WTC11 (cell line): Measurements from ENCODE around the gene ENTPD6. TPM values are rescaled to one million over a fixed set of nuclear protein-coding genes. Genes with fewer than 3 reads are reported as not detected.
A peak's percentile ranks its signal among the peaks of the same experiment; 100 is the strongest.

Experiments
- ATAC-seq: fragments of 200-7000 bp; cut with Tn5 transposase; 2 replicates; pipeline ENCODE4 v1.10.0; 2021; ENCODE audit warnings: mild to moderate bottlenecking, moderate library complexity
- CTCF ChIA-PET: fragments of 300-600 bp; sonication (Branson Sonifier 250); formaldehyde crosslinking; loops from one replicate; lab custom pipeline; 2021; ENCODE audit warnings: antibody characterized with exemption; lab: Charles Lee
- POLR2A ChIA-PET: fragments of 350-600 bp; sonication (Branson Sonifier 250); formaldehyde crosslinking; loops from one replicate; lab custom pipeline; 2021; ENCODE audit warnings: antibody characterized with exemption; lab: Charles Lee
- DNase-seq: peaks from one replicate; pipeline ENCODE4 v3.0.0; 2021; ENCODE audit warnings: low spot score
- H3K27ac Mint-ChIP-seq: 2 replicates; pipeline ENCODE4 v1.8.0; 2021; ENCODE audit warnings: mixed read lengths
- H3K27me3 Mint-ChIP-seq: 2 replicates; pipeline ENCODE4 v1.8.0; 2021; ENCODE audit warnings: low read depth, mild to moderate bottlenecking, moderate library complexity, mixed read lengths
- H3K36me3 Mint-ChIP-seq: 2 replicates; pipeline ENCODE4 v1.8.0; 2021; ENCODE audit warnings: mixed read lengths
- H3K4me1 Mint-ChIP-seq: 2 replicates; pipeline ENCODE4 v1.8.0; 2022; ENCODE audit warnings: mixed read lengths
- H3K4me3 Mint-ChIP-seq: 2 replicates; pipeline ENCODE4 v1.8.0; 2021; ENCODE audit warnings: mild to moderate bottlenecking, moderate library complexity, mixed read lengths
- H3K9me3 Mint-ChIP-seq: 2 replicates; pipeline ENCODE4 v1.8.0; 2021; ENCODE audit warnings: mixed read lengths
- ELF4 ChIP-seq: sonication (generic); formaldehyde crosslinking; IDR thresholded peaks from 2 replicates; pipeline ENCODE4 v1.8.1; 2022; ENCODE audit warnings: low read depth, mild to moderate bottlenecking, moderate library complexity, missing genetic modification reagents
- FOXP1 ChIP-seq: sonication (generic); formaldehyde crosslinking; IDR thresholded peaks from 2 replicates; pipeline ENCODE4 v1.8.0; 2022; ENCODE audit warnings: missing genetic modification reagents, mild to moderate bottlenecking, moderate library complexity, borderline replicate concordance
- GTF2I ChIP-seq: fragments of 250-450 bp; sonication (Bioruptor Pico); conservative IDR thresholded peaks from 2 replicates; pipeline ENCODE4 v1.4.0; 2021; ENCODE audit warnings: mild to moderate bottlenecking
- KAT7 ChIP-seq: sonication (generic); formaldehyde crosslinking; IDR thresholded peaks from 2 replicates; pipeline ENCODE4 v1.8.1; 2023; ENCODE audit warnings: missing genetic modification reagents, mild to moderate bottlenecking, borderline replicate concordance
- NFATC4 ChIP-seq: fragments of 250-450 bp; sonication (Bioruptor Pico); IDR thresholded peaks from 2 replicates; pipeline ENCODE4 v1.9.0; 2021; ENCODE audit warnings: mild to moderate bottlenecking
- PRRX2 ChIP-seq: fragments of 250-450 bp; sonication (Bioruptor Pico); IDR thresholded peaks from 2 replicates; pipeline ENCODE4 v1.8.0; 2021; ENCODE audit warnings: mild to moderate bottlenecking
- RORB ChIP-seq: fragments of 250-450 bp; sonication (Bioruptor Pico); IDR thresholded peaks from 2 replicates; pipeline ENCODE4 v1.9.0; 2021; ENCODE audit warnings: mild to moderate bottlenecking
- ZNF219 ChIP-seq: sonication (generic); formaldehyde crosslinking; IDR thresholded peaks from 2 replicates; pipeline ENCODE4 v1.8.0; 2023; ENCODE audit warnings: missing genetic modification reagents, mild to moderate bottlenecking, borderline replicate concordance
- total RNA-seq: library from RNA; stranded (reverse); gene quantifications from 3 replicates; pipeline ENCODE4 v1.2.3, GENCODE V29; 2021
- TF ChIP-seq, protein P1 (sequence below): sonication (generic); formaldehyde crosslinking; IDR thresholded peaks from 2 replicates; pipeline ENCODE4 v1.8.1; 2023; ENCODE audit warnings: mild to moderate bottlenecking, missing genetic modification reagents
- TF ChIP-seq, protein P2 (sequence below): fragments of 200-600 bp; IDR thresholded peaks from 2 replicates; pipeline ENCODE4 v1.8.0; 2022; ENCODE audit warnings: antibody characterized with exemption
- TF ChIP-seq, protein P3 (sequence below): fragments of 250-450 bp; sonication (Bioruptor Pico); IDR thresholded peaks from 2 replicates; pipeline ENCODE4 v2.1.2; 2022; ENCODE audit warnings: mild to moderate bottlenecking, moderate library complexity
- TF ChIP-seq, protein P4 (sequence below): sonication (generic); formaldehyde crosslinking; IDR thresholded peaks from 2 replicates; pipeline ENCODE4 v1.8.0; 2022; ENCODE audit warnings: mild to moderate bottlenecking, missing genetic modification reagents
- TF ChIP-seq, protein P5 (sequence below): sonication (generic); formaldehyde crosslinking; IDR thresholded peaks from 2 replicates; pipeline ENCODE4 v1.8.0; 2022; ENCODE audit warnings: mild to moderate bottlenecking, missing genetic modification reagents
- TF ChIP-seq, protein P6 (sequence below): sonication (generic); formaldehyde crosslinking; IDR thresholded peaks from 2 replicates; pipeline ENCODE4 v1.8.0; 2023; ENCODE audit warnings: missing genetic modification reagents

The ENTPD6 gene
- total RNA-seq, 1 experiment from 2014 or later: 56.9 TPM

DNA sequence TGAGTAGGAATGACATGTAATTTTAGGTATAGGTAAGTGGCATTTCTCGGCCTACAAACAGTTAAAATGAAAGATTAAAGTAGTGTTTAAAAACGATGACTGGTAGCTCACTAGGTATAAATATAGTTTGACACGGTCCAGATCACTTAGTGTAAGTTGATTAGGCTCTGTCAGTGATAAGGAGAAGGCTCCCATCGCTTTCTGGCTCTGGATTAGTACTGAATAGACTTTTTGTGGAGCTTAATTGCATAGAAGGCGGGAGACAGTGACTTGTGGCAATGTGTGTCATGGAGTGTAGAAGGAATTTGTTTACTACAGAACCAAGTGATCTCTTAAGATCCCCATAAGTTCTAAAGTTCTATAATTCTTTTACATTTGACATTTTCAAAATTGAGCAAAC is 59.1 kb downstream of the ENTPD6 start (continued):
- TF ChIP-seq, protein P1, sequence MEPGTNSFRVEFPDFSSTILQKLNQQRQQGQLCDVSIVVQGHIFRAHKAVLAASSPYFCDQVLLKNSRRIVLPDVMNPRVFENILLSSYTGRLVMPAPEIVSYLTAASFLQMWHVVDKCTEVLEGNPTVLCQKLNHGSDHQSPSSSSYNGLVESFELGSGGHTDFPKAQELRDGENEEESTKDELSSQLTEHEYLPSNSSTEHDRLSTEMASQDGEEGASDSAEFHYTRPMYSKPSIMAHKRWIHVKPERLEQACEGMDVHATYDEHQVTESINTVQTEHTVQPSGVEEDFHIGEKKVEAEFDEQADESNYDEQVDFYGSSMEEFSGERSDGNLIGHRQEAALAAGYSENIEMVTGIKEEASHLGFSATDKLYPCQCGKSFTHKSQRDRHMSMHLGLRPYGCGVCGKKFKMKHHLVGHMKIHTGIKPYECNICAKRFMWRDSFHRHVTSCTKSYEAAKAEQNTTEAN (CRISPR knock-in tag): no peak

DNA sequence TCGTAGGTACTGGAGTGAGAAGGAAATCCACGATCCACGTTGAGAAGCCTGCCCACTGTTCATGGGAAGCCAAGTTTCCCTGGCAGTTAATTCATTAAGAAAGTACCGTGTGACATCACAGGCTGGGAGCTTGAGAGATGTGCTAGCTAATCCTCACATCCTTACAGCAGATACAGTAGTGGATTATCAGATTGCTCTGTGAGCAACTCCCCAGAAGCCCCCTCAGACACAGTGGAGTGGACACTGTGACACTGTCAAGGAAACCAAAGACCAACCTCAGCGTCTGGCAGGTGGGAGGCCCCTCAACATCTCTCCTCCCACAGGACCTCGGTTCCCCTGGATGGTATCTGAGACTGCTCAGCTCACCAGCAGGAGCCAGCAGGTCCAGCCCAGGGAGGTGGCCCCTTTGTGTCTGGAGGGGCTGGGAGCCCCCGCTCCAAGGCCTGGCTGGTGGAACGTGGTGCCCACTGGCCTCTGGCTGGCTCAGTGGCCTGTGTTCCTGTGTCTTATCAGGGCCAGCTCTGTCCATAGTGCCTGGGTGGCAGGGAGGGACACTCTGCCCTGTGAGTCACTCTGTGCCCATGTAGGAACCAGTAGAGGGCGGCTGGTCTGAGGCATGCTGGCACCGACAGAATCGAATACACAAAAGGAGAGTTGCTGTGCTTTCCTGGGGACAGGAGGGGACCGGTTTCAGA is 59.6 kb downstream of the ENTPD6 start:
- POLR2A ChIA-PET: interaction anchor here (0.6 kb wide), 1 partner anchor 11 kb away, joined by 7 read pairs; no protein-coding TSS in a partner anchor
- Mint-ChIP-seq H3K9me3 (peaks cover 5% of the 10 kb centered on the region; the same call in 1 of the 2 replicates), H3K27me3 (no peaks in the 10 kb centered on the region), H3K4me3 (no peak overlapping the region), H3K27ac (peak overlapping the region; percentile 49; the same call in 1 of the 2 replicates), H3K4me1 (peaks cover 13% of the 10 kb centered on the region), H3K36me3 (peaks cover 21% of the 10 kb centered on the region)
- TF ChIP-seq ELF4 (CRISPR knock-in tag): no peak
- no peak for TF ChIP-seq GTF2I (CRISPR knock-in tag)
- TF ChIP-seq KAT7 (CRISPR knock-in tag): no peak
- CTCF ChIA-PET: interaction anchor here (1.6 kb wide), 1 partner anchor 144 kb away, joined by 7 read pairs; no protein-coding TSS in a partner anchor
- peak; percentile 59 for ATAC-seq
- no peak for DNase-seq

DNA sequence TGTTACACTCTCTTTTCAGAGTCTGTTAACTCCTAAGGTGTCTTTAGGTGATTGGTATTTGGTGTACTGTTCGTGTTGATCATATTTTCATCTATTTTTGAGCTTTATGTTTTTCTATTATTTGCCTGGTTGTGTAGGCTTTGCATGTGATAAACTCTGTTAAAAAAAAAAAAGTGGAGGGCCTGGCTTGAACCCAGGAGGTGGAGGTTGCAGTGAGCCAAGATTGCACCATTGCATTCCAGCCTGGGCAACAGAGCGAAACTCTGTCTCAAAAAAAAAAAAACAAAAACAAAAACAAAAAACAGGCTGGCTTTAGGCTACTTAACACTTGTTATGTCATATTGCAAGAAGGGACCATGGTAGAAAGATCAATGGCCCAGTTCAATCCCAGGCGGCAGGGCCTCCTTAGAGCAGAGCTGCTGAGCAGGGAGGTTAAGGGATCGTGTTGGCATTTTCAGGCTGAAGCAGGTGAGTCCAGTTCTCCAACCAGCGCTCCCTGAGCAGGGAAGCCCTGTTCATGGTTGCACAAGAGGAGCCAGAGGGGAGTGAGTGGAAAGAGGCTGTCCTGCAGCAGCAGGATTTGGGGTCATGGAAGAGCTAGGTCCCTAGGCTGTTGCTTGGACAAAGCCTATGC is 60.8 kb downstream of the ENTPD6 start:
- ChIA-PET POLR2A (no interaction called here), CTCF (interaction anchor here (1.6 kb wide), 1 partner anchor 39 kb away, joined by 3 read pairs; no protein-coding TSS in a partner anchor)
- no peak for ATAC-seq
- DNase-seq: no peak
- Mint-ChIP-seq H3K9me3 (peaks cover 12% of the 10 kb centered on the region; the same call in 1 of the 2 replicates), H3K27me3 (no peaks in the 10 kb centered on the region), H3K4me1 (peaks cover 8% of the 10 kb centered on the region), H3K4me3 (no peak overlapping the region), H3K27ac (peak overlapping the region; percentile 44; the same call in 1 of the 2 replicates), H3K36me3 (peaks cover 34% of the 10 kb centered on the region)
- TF ChIP-seq RORB (no peak), FOXP1 (CRISPR knock-in tag) (no peak), PRRX2 (CRISPR knock-in tag) (no peak), NFATC4 (CRISPR knock-in tag) (no peak), ZNF219 (CRISPR knock-in tag) (no peak)
- TF ChIP-seq, protein P2, sequence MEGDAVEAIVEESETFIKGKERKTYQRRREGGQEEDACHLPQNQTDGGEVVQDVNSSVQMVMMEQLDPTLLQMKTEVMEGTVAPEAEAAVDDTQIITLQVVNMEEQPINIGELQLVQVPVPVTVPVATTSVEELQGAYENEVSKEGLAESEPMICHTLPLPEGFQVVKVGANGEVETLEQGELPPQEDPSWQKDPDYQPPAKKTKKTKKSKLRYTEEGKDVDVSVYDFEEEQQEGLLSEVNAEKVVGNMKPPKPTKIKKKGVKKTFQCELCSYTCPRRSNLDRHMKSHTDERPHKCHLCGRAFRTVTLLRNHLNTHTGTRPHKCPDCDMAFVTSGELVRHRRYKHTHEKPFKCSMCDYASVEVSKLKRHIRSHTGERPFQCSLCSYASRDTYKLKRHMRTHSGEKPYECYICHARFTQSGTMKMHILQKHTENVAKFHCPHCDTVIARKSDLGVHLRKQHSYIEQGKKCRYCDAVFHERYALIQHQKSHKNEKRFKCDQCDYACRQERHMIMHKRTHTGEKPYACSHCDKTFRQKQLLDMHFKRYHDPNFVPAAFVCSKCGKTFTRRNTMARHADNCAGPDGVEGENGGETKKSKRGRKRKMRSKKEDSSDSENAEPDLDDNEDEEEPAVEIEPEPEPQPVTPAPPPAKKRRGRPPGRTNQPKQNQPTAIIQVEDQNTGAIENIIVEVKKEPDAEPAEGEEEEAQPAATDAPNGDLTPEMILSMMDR: no peak
- TF ChIP-seq, protein P3, sequence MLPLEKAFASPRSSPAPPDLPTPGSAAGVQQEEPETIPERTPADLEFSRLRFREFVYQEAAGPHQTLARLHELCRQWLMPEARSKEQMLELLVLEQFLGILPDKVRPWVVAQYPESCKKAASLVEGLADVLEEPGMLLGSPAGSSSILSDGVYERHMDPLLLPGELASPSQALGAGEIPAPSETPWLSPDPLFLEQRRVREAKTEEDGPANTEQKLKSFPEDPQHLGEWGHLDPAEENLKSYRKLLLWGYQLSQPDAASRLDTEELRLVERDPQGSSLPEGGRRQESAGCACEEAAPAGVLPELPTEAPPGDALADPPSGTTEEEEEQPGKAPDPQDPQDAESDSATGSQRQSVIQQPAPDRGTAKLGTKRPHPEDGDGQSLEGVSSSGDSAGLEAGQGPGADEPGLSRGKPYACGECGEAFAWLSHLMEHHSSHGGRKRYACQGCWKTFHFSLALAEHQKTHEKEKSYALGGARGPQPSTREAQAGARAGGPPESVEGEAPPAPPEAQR: no peak
- TF ChIP-seq, protein P4, sequence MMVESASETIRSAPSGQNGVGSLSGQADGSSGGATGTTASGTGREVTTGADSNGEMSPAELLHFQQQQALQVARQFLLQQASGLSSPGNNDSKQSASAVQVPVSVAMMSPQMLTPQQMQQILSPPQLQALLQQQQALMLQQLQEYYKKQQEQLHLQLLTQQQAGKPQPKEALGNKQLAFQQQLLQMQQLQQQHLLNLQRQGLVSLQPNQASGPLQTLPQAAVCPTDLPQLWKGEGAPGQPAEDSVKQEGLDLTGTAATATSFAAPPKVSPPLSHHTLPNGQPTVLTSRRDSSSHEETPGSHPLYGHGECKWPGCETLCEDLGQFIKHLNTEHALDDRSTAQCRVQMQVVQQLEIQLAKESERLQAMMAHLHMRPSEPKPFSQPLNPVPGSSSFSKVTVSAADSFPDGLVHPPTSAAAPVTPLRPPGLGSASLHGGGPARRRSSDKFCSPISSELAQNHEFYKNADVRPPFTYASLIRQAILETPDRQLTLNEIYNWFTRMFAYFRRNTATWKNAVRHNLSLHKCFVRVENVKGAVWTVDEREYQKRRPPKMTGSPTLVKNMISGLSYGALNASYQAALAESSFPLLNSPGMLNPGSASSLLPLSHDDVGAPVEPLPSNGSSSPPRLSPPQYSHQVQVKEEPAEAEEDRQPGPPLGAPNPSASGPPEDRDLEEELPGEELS (CRISPR knock-in tag): no peak
- TF ChIP-seq, protein P5, sequence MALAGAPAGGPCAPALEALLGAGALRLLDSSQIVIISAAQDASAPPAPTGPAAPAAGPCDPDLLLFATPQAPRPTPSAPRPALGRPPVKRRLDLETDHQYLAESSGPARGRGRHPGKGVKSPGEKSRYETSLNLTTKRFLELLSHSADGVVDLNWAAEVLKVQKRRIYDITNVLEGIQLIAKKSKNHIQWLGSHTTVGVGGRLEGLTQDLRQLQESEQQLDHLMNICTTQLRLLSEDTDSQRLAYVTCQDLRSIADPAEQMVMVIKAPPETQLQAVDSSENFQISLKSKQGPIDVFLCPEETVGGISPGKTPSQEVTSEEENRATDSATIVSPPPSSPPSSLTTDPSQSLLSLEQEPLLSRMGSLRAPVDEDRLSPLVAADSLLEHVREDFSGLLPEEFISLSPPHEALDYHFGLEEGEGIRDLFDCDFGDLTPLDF (CRISPR knock-in tag): no peak
- TF ChIP-seq, protein P6, sequence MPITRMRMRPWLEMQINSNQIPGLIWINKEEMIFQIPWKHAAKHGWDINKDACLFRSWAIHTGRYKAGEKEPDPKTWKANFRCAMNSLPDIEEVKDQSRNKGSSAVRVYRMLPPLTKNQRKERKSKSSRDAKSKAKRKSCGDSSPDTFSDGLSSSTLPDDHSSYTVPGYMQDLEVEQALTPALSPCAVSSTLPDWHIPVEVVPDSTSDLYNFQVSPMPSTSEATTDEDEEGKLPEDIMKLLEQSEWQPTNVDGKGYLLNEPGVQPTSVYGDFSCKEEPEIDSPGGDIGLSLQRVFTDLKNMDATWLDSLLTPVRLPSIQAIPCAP (CRISPR knock-in tag): no peak
